Measurements from ENCODE around the gene ABHD13.

Gene ABHD13

DNA sequence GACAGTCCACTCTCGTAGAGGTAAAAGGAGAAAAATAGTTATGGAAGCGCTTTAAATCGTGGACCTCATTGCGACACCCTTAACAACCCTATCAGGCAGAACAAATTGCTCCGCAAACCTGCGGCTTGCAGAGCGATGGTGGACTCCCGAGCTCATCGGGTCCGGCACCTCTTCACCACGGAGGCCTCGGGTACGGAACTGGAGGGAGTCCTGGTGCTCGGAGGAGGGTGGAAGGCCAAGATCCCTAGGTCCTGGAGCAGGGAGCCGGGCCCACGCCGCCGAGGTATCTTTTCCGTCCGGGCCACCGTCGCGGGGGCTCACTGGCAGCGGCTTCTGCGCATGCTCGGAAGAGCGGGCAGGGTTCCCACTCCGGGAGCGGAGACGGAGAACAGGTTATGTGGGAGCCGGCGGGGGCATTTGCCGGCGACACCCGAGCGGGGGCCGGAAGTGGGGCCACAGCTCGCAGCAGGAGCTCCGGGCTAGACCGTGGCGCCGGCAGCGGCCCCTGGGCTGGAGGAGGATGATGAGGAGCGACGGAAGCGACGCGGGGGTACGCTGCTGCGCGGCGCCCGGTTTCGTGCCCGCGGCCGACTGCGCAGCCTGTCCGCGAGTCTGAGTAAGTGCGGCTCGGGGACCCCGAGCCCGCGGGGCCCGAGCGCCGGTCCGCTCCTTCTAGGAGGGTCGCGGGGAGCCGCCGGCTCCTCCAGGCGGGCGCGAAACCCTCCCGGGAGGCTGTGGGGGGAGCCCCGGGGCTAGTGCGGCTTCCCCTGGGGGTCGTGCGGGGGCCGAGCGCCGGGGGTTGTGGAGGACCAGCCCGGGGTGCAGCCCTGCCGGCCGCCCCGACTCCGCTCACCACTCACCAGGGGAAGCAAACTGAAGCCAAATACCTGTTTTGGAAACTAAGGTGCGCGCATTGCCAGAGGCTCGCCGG, at the start of gene ABHD13:
TSS of gene ABHD13 (plus strand) at position 349 of the 931 bp plus-strand sequence. CDS start 10,827 bp downstream, outside the sequence.
- peaks cover 42% of the 10 kb centered on the region for H4K20me1 ChIP-seq
- peak within 1 kb of the TSS; percentile 100 for H3K4me3 ChIP-seq
- H3K9me3 ChIP-seq = no peaks in the 10 kb centered on the region
- H3K27ac ChIP-seq = peak within 1 kb of the TSS; percentile 98
- peaks cover 4% of the 10 kb centered on the region; the same call in 1 of the 2 replicates for H3K36me3 ChIP-seq
- H3K4me2 ChIP-seq = peak within 1 kb of the TSS; percentile 95
- peaks cover 51% of the 10 kb centered on the region for H3K4me1 ChIP-seq
- H3K9ac ChIP-seq = peak within 1 kb of the TSS; percentile 99
- peak; percentile 92 for TF ChIP-seq Cebpa-rat (IDR thresholded peaks at IDR 0.05)
- H3K27me3 ChIP-seq = no peaks in the 10 kb centered on the region

DNA sequence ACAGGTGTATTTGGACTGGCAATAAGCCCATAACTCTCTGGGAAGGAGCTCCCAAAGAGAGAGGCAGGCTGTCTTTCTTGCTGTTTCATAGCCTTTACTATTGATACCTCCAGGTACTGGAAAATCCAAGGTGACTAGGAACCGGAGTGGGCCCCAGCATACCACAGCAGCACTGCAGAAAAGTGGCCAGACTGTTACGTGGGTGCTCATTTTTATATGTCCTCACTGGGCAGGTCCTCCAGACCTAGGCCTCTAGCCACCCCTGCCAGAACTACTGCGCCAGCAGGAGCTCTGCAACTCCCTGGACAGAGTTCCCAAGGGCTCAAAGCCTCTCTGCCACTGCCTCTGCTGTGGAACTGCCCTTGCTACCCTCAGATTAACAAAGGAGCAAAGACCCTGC, 49.3 kb upstream of the ABHD13 start:
- TF ChIP-seq Cebpa-rat (IDR thresholded peaks at IDR 0.05) = no peak
- Histone ChIP-seq H3K36me3 (no peaks in the 10 kb centered on the region), H3K4me3 (no peak overlapping the region), H3K9me3 (peaks cover 26% of the 10 kb centered on the region), H3K4me2 (no peak overlapping the region), H3K4me1 (no peaks in the 10 kb centered on the region), H3K27ac (no peak overlapping the region), H4K20me1 (no peaks in the 10 kb centered on the region), H3K9ac (no peak overlapping the region), H3K27me3 (no peaks in the 10 kb centered on the region)

DNA sequence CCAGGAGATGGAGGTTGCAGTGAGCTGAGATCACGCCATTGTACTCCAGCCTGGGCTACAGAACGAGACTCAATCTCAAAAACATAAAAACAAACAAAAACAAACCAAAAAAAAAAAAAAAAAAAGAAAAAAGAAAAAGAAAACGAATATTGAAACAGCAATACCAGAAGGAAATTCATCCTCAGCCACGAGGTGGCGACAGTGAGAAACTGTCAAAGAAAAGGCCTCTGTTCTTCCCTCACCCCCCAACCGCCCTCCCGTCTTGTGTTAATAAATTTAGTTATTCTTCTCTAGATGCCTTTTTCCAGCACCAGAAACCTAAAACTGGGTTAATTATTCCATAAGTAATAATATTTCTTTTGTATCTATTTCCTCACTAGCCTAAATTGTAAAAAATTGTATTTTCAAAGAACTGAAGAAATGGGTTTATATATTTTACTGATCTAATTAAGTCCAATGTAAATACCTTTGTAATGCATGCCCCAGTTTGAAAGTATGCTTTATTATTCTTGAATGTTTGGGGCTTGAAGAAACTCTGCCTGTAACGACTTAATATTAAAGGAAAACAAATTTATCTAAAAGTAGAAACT, 41.4 kb upstream of the ABHD13 start:
- Histone ChIP-seq H4K20me1 (no peaks in the 10 kb centered on the region), H3K4me1 (no peaks in the 10 kb centered on the region), H3K27ac (no peak overlapping the region), H3K36me3 (no peaks in the 10 kb centered on the region), H3K4me3 (no peak overlapping the region), H3K9me3 (peaks cover 25% of the 10 kb centered on the region), H3K27me3 (no peaks in the 10 kb centered on the region), H3K9ac (no peak overlapping the region), H3K4me2 (no peak overlapping the region)
- TF ChIP-seq Cebpa-rat (IDR thresholded peaks at IDR 0.05) = no peak

DNA sequence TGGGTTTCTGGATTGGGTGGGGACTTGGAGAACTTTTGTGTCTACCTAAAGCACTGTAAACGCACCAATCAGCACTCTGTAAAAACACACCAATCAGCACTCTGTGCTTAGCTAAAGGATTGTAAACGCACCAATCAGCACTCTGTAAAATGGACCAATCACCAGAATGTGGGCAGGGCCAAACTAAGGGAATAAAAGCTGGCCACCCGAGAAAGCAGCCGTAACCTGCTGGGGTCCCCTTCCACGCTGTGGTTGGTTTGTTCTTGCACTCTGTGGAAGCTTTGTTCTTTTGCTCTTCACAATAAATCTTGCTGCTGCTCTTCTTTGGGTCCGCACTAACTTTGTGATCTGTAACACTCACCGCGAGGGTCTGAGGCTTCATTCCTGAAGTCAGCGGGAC, 40.1 kb upstream of the ABHD13 start:
- H3K9me3 ChIP-seq = peaks cover 24% of the 10 kb centered on the region
- no peaks in the 10 kb centered on the region for H3K4me1 ChIP-seq
- no peak overlapping the region for H3K4me2 ChIP-seq
- no peak for TF ChIP-seq Cebpa-rat (IDR thresholded peaks at IDR 0.05)
- H3K36me3 ChIP-seq = no peaks in the 10 kb centered on the region
- H3K27ac ChIP-seq = no peak overlapping the region
- no peaks in the 10 kb centered on the region for H4K20me1 ChIP-seq
- H3K4me3 ChIP-seq = no peak overlapping the region
- H3K9ac ChIP-seq = no peak overlapping the region
- H3K27me3 ChIP-seq = no peaks in the 10 kb centered on the region

DNA sequence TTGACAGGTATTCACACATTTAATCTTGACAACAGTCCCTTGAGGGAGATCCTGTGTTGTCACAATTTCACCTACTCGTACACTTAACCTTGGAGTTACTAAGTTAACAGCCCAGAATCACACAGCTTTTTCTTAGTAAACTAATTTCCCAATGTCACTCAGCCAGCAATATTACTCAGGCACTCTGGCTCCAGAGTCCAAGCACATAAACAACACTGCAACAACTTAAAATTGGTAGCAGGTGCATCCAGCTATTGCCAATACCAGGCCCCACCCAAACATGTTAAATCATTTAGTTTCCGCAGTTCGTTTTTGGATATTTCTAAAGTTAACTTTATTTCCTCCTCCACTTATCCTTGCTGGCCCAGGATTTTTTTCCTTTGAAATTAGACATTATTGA, 35.5 kb upstream of the ABHD13 start:
- Histone ChIP-seq H3K27me3 (no peaks in the 10 kb centered on the region), H3K4me1 (no peaks in the 10 kb centered on the region), H3K4me2 (no peak overlapping the region), H3K9me3 (0 out of 2 replicates have a peak, but pooled peaks cover 6% of the 10 kb centered on the region), H3K27ac (no peak overlapping the region), H3K9ac (no peak overlapping the region), H4K20me1 (no peaks in the 10 kb centered on the region), H3K4me3 (no peak overlapping the region), H3K36me3 (no peaks in the 10 kb centered on the region)
- TF ChIP-seq Cebpa-rat (IDR thresholded peaks at IDR 0.05) = no peak

DNA sequence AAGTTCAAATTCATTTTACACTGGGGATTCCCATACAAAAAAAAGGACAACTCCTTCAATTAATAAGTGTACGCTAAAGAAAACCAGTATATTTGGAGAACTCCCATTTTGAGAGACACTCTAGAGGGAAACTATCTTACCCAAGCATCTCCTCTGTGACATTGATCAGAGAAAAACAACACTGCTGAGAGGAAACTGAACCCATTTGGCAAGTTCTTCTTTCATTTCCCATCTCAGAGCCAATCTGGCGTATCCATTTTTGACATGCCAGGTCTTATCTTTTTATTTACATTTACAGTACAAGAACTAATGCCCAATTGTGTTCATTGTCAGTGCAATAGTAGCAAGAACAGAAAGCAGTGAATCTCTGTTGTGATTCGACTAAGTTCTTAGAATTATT, 33.0 kb upstream of the ABHD13 start:
- Histone ChIP-seq H3K36me3 (no peaks in the 10 kb centered on the region), H3K4me3 (no peak overlapping the region), H3K4me1 (no peaks in the 10 kb centered on the region), H3K4me2 (no peak overlapping the region), H3K9me3 (peaks cover 9% of the 10 kb centered on the region; the same call in 1 of the 2 replicates), H3K9ac (no peak overlapping the region), H3K27ac (no peak overlapping the region), H4K20me1 (no peaks in the 10 kb centered on the region), H3K27me3 (no peaks in the 10 kb centered on the region)
- TF ChIP-seq Cebpa-rat (IDR thresholded peaks at IDR 0.05) = no peak

DNA sequence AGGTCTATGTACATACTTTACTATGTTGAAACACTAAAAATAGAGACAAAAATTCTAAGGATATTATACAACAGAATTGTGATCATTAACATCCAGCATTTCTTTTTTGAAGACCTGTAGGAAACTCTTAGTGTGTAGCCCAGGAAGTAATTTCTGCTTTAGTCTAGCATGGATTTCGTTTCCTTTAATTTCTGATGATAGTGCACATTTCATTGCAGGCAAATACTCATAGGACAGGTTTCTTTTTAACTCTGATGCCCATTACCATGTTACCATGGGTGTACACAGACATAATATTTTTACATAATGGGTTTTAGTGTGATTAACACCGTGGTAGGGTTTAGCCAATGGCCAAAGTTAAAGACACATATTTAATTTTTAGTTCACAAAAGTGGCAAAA, 29.9 kb upstream of the ABHD13 start:
- no peak for TF ChIP-seq Cebpa-rat (IDR thresholded peaks at IDR 0.05)
- Histone ChIP-seq H3K36me3 (no peaks in the 10 kb centered on the region), H3K9me3 (peaks cover 9% of the 10 kb centered on the region; the same call in 1 of the 2 replicates), H3K4me3 (no peak overlapping the region), H3K4me1 (no peaks in the 10 kb centered on the region), H3K27me3 (no peaks in the 10 kb centered on the region), H3K9ac (no peak overlapping the region), H4K20me1 (no peaks in the 10 kb centered on the region), H3K4me2 (no peak overlapping the region), H3K27ac (no peak overlapping the region)

DNA sequence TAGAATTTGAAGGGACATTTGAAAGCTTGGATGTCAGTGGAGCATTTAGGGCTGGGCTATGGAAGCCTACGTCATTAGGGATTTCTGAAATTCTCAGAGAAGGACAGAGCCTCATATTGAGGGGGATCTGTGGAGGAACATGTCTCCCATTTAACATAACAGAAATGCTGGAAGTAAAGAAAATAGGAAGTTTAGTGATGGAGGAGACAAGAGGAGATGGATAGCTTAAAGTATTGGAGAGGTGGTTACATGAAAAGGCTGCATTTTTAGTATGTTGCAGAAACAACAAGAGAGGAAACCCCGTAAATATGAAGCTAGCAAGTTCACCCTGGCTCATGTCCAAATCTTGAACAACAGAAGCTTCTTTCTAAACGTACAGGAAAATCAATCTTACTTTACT, 27.3 kb upstream of the ABHD13 start:
- H3K4me2 ChIP-seq = no peak overlapping the region
- no peaks in the 10 kb centered on the region for H3K27me3 ChIP-seq
- no peak overlapping the region for H3K4me3 ChIP-seq

DNA sequence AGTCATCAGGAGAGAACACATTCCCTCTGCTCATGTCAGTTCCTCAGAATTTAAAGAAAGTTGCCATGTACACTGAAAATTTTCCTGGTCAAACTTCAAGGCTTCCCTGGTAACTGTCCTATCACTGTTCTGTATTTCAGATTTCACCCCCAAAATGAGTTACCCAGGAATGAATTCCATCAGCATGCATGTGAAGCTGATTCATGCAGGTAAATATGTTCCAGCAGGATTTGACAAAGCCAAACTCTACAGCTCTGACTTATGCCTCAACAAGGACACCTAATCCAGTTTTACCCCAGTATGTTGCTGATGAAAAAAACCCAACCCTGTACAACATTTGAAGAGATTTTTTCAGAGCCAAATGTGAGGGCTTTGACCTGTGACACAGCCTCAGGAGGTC, 24.4 kb upstream of the ABHD13 start:
- no peak for TF ChIP-seq Cebpa-rat (IDR thresholded peaks at IDR 0.05)
- no peak overlapping the region for H3K4me3 ChIP-seq
- H3K4me1 ChIP-seq = no peaks in the 10 kb centered on the region
- no peak overlapping the region for H3K27ac ChIP-seq
- H3K9me3 ChIP-seq = peaks cover 40% of the 10 kb centered on the region
- no peaks in the 10 kb centered on the region for H3K36me3 ChIP-seq
- H4K20me1 ChIP-seq = no peaks in the 10 kb centered on the region
- H3K4me2 ChIP-seq = no peak overlapping the region
- H3K27me3 ChIP-seq = no peaks in the 10 kb centered on the region
- H3K9ac ChIP-seq = no peak overlapping the region

More for the DNA sequence above, 27.3 kb upstream of the ABHD13 start:
- Histone ChIP-seq H3K4me1 (no peaks in the 10 kb centered on the region), H3K9me3 (peaks cover 33% of the 10 kb centered on the region), H4K20me1 (no peaks in the 10 kb centered on the region), H3K36me3 (no peaks in the 10 kb centered on the region), H3K27ac (no peak overlapping the region), H3K9ac (no peak overlapping the region)
- TF ChIP-seq Cebpa-rat (IDR thresholded peaks at IDR 0.05) = no peak

DNA sequence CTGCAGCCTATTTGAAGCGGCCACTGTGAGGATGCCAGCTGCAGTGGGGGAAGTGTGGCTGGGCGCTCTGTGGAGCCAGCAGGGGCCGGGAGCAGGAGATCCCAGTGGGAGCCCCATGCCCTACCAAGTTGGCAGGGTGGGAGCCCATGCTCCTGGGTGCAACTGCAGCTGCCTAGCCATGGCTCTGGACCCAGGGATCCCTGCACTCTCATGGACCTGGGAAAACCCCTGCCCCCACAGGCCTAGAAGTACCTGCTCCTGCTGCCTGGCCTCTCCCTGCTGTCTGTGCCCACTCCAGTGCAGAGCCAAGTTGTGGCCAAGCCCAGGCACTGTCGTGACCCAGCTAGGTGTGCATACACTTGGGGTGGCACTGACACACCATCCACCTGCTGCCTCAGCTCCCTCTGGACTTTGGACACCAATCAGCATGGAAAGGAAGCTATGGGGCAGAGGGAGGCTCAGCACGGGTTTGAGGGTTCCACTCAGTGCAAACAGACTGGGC, 23.7 kb upstream of the ABHD13 start:
- Histone ChIP-seq H3K27ac (no peak overlapping the region), H3K36me3 (no peaks in the 10 kb centered on the region), H3K9me3 (peaks cover 38% of the 10 kb centered on the region), H3K27me3 (no peaks in the 10 kb centered on the region), H3K4me2 (no peak overlapping the region), H3K9ac (no peak overlapping the region), H4K20me1 (no peaks in the 10 kb centered on the region), H3K4me3 (no peak overlapping the region), H3K4me1 (no peaks in the 10 kb centered on the region)
- TF ChIP-seq Cebpa-rat (IDR thresholded peaks at IDR 0.05) = no peak
